Loucy (cell line): ENCODE measurements around the gene CDK6.

Experiments
- H2AFZ ChIP-seq: fragments of 200-600 bp; sonication (generic); 2 replicates; pipeline ENCODE4 v1.6.0; 2016; ENCODE audit warnings: antibody characterized with exemption, mild to moderate bottlenecking, low read length, moderate library complexity
- H3F3A ChIP-seq: fragments of 200-600 bp; 2 replicates; pipeline ENCODE4 v1.6.0; 2016; ENCODE audit warnings: antibody characterized with exemption, low read depth, mild to moderate bottlenecking
- H3K27me3 ChIP-seq: fragments of 200-600 bp; sonication (generic); 2 replicates; pipeline ENCODE4 v1.6.1; 2014; ENCODE audit warnings: low read length, mild to moderate bottlenecking; ENCODE audit not compliant: insufficient read depth, poor library complexity, severe bottlenecking
- H3K36me3 ChIP-seq: fragments of 200-600 bp; sonication (generic); 2 replicates; pipeline ENCODE4 v1.6.1; 2016; ENCODE audit warnings: low read length; ENCODE audit not compliant: insufficient read depth
- H3K4me1 ChIP-seq: fragments of 200-600 bp; sonication (generic); 2 replicates; pipeline ENCODE4 v1.5.1; 2014; ENCODE audit warnings: low read length, mild to moderate bottlenecking; ENCODE audit not compliant: insufficient read depth, poor library complexity, severe bottlenecking
- H3K4me2 ChIP-seq: fragments of 200-600 bp; sonication (generic); 2 replicates; pipeline ENCODE4 v1.6.0; 2014; ENCODE audit warnings: antibody characterized with exemption, low read length, low read depth, mild to moderate bottlenecking; ENCODE audit not compliant: poor library complexity, severe bottlenecking
- H3K4me3 ChIP-seq: fragments of 200-600 bp; sonication (generic); 2 replicates; pipeline ENCODE4 v1.5.1; 2014; ENCODE audit warnings: low read length, mild to moderate bottlenecking, mixed read lengths; ENCODE audit not compliant: poor library complexity, severe bottlenecking
- H3K79me2 ChIP-seq: fragments of 200-600 bp; sonication (generic); 2 replicates; pipeline ENCODE4 v1.6.1; 2014; ENCODE audit warnings: low read length; ENCODE audit not compliant: insufficient read depth
- H3K9ac ChIP-seq: fragments of 200-600 bp; sonication (generic); 2 replicates; pipeline ENCODE4 v1.6.0; 2014; ENCODE audit warnings: mild to moderate bottlenecking, low read depth, low read length, moderate library complexity; ENCODE audit not compliant: poor library complexity, severe bottlenecking
- H3K9me2 ChIP-seq: fragments of 200-600 bp; sonication (generic); replicated peaks from 2 replicates; pipeline ENCODE4 v1.6.1; 2016; ENCODE audit warnings: low read depth, low read length, mixed read lengths
- H3K9me3 ChIP-seq: fragments of 200-600 bp; sonication (generic); 2 replicates; pipeline ENCODE4 v1.6.1; 2014; ENCODE audit warnings: mild to moderate bottlenecking, antibody characterized with exemption, low read length, low read depth; ENCODE audit not compliant: insufficient read depth
- H4K20me1 ChIP-seq: fragments of 200-600 bp; sonication (generic); 2 replicates; pipeline ENCODE4 v1.6.0; 2014; ENCODE audit warnings: antibody characterized with exemption, low read length, mild to moderate bottlenecking; ENCODE audit not compliant: insufficient read depth, poor library complexity, severe bottlenecking
- EZH2phosphoT487 ChIP-seq: fragments of 200-600 bp; IDR thresholded peaks from 2 replicates; pipeline ENCODE4 v1.6.1; 2018; ENCODE audit warnings: antibody characterized with exemption, mild to moderate bottlenecking, moderate library complexity, borderline replicate concordance
- TF ChIP-seq, protein P1 (sequence below): fragments of 200-600 bp; sonication (generic); conservative IDR thresholded peaks from 2 replicates; pipeline ENCODE4 v1.5.1; 2014; ENCODE audit warnings: mild to moderate bottlenecking, antibody characterized with exemption, low read length

CDK6 gene

GRCh38 chr7:92755680-92756079 is 80.7 kb downstream of the CDK6 start:
- Histone ChIP-seq H3K79me2 (peaks cover 91% of the 10 kb centered on the region), H2AFZ (no peak overlapping the region), H3K27me3 (no peaks in the 10 kb centered on the region), H3K9me3 (no peaks in the 10 kb centered on the region), H3K4me1 (peaks cover 85% of the 10 kb centered on the region), H3K9me2 (no peaks in the 10 kb centered on the region), H3F3A (peaks cover 22% of the 10 kb centered on the region), H3K36me3 (peaks cover 72% of the 10 kb centered on the region), H3K9ac (peak overlapping the region; percentile 90), H4K20me1 (peaks cover 29% of the 10 kb centered on the region), H3K4me2 (peak overlapping the region; percentile 81), H3K4me3 (peak overlapping the region; percentile 63)
- TF ChIP-seq, protein P1, sequence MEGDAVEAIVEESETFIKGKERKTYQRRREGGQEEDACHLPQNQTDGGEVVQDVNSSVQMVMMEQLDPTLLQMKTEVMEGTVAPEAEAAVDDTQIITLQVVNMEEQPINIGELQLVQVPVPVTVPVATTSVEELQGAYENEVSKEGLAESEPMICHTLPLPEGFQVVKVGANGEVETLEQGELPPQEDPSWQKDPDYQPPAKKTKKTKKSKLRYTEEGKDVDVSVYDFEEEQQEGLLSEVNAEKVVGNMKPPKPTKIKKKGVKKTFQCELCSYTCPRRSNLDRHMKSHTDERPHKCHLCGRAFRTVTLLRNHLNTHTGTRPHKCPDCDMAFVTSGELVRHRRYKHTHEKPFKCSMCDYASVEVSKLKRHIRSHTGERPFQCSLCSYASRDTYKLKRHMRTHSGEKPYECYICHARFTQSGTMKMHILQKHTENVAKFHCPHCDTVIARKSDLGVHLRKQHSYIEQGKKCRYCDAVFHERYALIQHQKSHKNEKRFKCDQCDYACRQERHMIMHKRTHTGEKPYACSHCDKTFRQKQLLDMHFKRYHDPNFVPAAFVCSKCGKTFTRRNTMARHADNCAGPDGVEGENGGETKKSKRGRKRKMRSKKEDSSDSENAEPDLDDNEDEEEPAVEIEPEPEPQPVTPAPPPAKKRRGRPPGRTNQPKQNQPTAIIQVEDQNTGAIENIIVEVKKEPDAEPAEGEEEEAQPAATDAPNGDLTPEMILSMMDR = no peak
- no peak for TF ChIP-seq EZH2phosphoT487

DNA sequence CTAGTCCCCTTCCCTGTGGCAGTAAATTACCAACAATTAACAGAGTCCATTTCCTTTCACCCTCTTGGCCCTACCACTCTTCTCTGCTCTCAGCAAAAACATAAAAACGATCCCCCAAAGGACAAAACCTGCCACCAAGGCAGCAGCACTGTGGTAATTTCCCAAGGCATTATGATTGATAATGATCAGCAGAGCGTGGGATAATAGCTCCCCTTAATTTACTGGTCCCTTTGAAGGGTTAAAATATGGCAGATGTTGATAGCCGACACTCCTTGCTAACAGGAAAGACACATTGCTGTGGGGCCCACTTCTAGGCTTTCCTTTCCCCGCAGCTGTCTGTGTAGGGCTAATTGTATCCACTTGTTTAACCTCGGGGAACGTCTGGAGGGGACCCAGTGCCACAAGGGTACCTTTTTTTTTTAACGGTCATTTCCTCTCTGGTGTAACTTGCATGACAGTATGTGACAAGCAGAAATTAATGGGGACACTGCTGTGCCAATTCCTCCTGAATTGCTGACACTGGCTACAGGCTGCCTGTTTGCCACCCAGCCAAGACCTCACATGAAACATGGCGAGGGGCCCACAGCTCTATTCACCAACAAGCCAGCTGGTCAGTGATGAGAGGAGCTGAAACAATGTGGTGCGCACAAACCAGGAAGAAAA is 81.3 kb downstream of the CDK6 start:
- Histone ChIP-seq H3K9me2 (no peaks in the 10 kb centered on the region), H3K4me1 (peaks cover 85% of the 10 kb centered on the region), H3K36me3 (peaks cover 72% of the 10 kb centered on the region), H3K27me3 (no peaks in the 10 kb centered on the region), H3K79me2 (peaks cover 91% of the 10 kb centered on the region), H3K9ac (peak overlapping the region; percentile 90), H3F3A (peaks cover 22% of the 10 kb centered on the region), H2AFZ (no peak overlapping the region), H4K20me1 (peaks cover 28% of the 10 kb centered on the region), H3K4me3 (peak overlapping the region; percentile 63), H3K4me2 (peak overlapping the region; percentile 81), H3K9me3 (no peaks in the 10 kb centered on the region)
- TF ChIP-seq, protein P1 = no peak
- no peak; the same call in 1 of the 2 replicates for TF ChIP-seq EZH2phosphoT487

GRCh38 chr7:92753614-92754013 is 82.8 kb downstream of the CDK6 start:
- H3K9ac ChIP-seq = peak overlapping the region; percentile 89
- peak overlapping the region; percentile 63 for H3K4me3 ChIP-seq
- H3K9me3 ChIP-seq = no peaks in the 10 kb centered on the region
- H3K79me2 ChIP-seq = peaks cover 91% of the 10 kb centered on the region
- peaks cover 27% of the 10 kb centered on the region for H4K20me1 ChIP-seq
- TF ChIP-seq, protein P1 = no peak
- no peak for TF ChIP-seq EZH2phosphoT487
- H3K9me2 ChIP-seq = no peaks in the 10 kb centered on the region
- H3F3A ChIP-seq = peaks cover 22% of the 10 kb centered on the region
- peaks cover 72% of the 10 kb centered on the region for H3K36me3 ChIP-seq
- no peaks in the 10 kb centered on the region for H3K27me3 ChIP-seq
- H3K4me2 ChIP-seq = peak overlapping the region; percentile 81
- no peak overlapping the region for H2AFZ ChIP-seq
- H3K4me1 ChIP-seq = peaks cover 81% of the 10 kb centered on the region
